Neural crest cell (in vitro differentiated cells): ENCODE measurements around the gene KCNC3. TPM values are rescaled to one million over a fixed set of nuclear protein-coding genes. Genes with fewer than 3 reads are reported as not detected.

Experiments
- DNase-seq: peaks from one replicate; pipeline ENCODE4 v3.0.0; 2021; ENCODE audit warnings: low read depth, mixed read lengths, low spot score
- H3K27ac Mint-ChIP-seq: one replicate; pipeline ENCODE4 v1.8.0; 2021; ENCODE audit warnings: mild to moderate bottlenecking, mixed read lengths; ENCODE audit not compliant: unreplicated experiment
- H3K27me3 Mint-ChIP-seq: 2 replicates; pipeline ENCODE4 v1.8.0; 2021; ENCODE audit warnings: low read depth, mild to moderate bottlenecking, mixed read lengths
- H3K36me3 Mint-ChIP-seq: 2 replicates; pipeline ENCODE4 v1.8.0; 2021; ENCODE audit warnings: low read depth, mild to moderate bottlenecking, mixed read lengths
- H3K4me1 Mint-ChIP-seq: 2 replicates; pipeline ENCODE4 v1.8.0; 2021; ENCODE audit warnings: mixed read lengths
- H3K4me3 Mint-ChIP-seq: one replicate; pipeline ENCODE4 v1.8.0; 2021; ENCODE audit warnings: mild to moderate bottlenecking, mixed read lengths
- H3K9me3 Mint-ChIP-seq: 2 replicates; pipeline ENCODE4 v1.8.0; 2021; ENCODE audit warnings: mixed read lengths
- CTCF ChIP-seq: fragments of 200-600 bp; sonication (generic); conservative IDR thresholded peaks from 2 replicates; pipeline ENCODE4 v1.5.0; 2021; ENCODE audit warnings: antibody characterized with exemption, mild to moderate bottlenecking
- total RNA-seq: library from RNA; stranded (reverse); gene quantifications from 2 replicates; pipeline ENCODE4 v1.2.1, GENCODE V29; 2021

KCNC3 gene
- total RNA-seq, 1 donor from 2014 or later, result 4.2 TPM

GRCh38 chr19:50287331-50287730, 41.8 kb downstream of the KCNC3 start:
- H3K4me3 Mint-ChIP-seq, result no peak overlapping the region
- H3K27me3 Mint-ChIP-seq, result no peaks in the 10 kb centered on the region
- H3K36me3 Mint-ChIP-seq, result peaks cover 21% of the 10 kb centered on the region
- H3K27ac Mint-ChIP-seq, result no peak overlapping the region
- H3K9me3 Mint-ChIP-seq, result peaks cover 6% of the 10 kb centered on the region
- peaks cover 4% of the 10 kb centered on the region for H3K4me1 Mint-ChIP-seq
- no peak for TF ChIP-seq CTCF
- no peak for DNase-seq

GRCh38 chr19:50286443-50286842, 42.7 kb downstream of the KCNC3 start:
- Mint-ChIP-seq H3K27me3 (no peaks in the 10 kb centered on the region), H3K9me3 (peaks cover 6% of the 10 kb centered on the region), H3K4me3 (no peak overlapping the region), H3K4me1 (peaks cover 4% of the 10 kb centered on the region), H3K27ac (no peak overlapping the region), H3K36me3 (peaks cover 21% of the 10 kb centered on the region)
- no peak for TF ChIP-seq CTCF
- DNase-seq, result no peak

GRCh38 chr19:50285833-50286232, 43.3 kb downstream of the KCNC3 start:
- peaks cover 6% of the 10 kb centered on the region for H3K9me3 Mint-ChIP-seq
- TF ChIP-seq CTCF, result no peak
- no peaks in the 10 kb centered on the region for H3K27me3 Mint-ChIP-seq
- peaks cover 21% of the 10 kb centered on the region for H3K36me3 Mint-ChIP-seq
- H3K4me1 Mint-ChIP-seq, result peaks cover 4% of the 10 kb centered on the region
- H3K27ac Mint-ChIP-seq, result no peak overlapping the region
- DNase-seq, result no peak
- H3K4me3 Mint-ChIP-seq, result no peak overlapping the region

GRCh38 chr19:50281491-50281890, 47.7 kb downstream of the KCNC3 start:
- Mint-ChIP-seq H3K36me3 (peaks cover 10% of the 10 kb centered on the region), H3K4me1 (no peaks in the 10 kb centered on the region), H3K9me3 (peaks cover 6% of the 10 kb centered on the region), H3K27me3 (no peaks in the 10 kb centered on the region), H3K4me3 (no peak overlapping the region), H3K27ac (no peak overlapping the region)
- TF ChIP-seq CTCF, result no peak
- DNase-seq, result no peak

GRCh38 chr19:50280983-50281382, 48.2 kb downstream of the KCNC3 start:
- TF ChIP-seq CTCF, result no peak
- Mint-ChIP-seq H3K9me3 (peaks cover 6% of the 10 kb centered on the region), H3K4me3 (no peak overlapping the region), H3K27ac (no peak overlapping the region), H3K36me3 (peaks cover 7% of the 10 kb centered on the region), H3K27me3 (no peaks in the 10 kb centered on the region), H3K4me1 (no peaks in the 10 kb centered on the region)
- DNase-seq, result no peak

- no peak for TF ChIP-seq CTCF
- H3K36me3 Mint-ChIP-seq, result peaks cover under 1% of the 10 kb centered on the region
- no peak overlapping the region for H3K27ac Mint-ChIP-seq
- H3K9me3 Mint-ChIP-seq, result peaks cover under 1% of the 10 kb centered on the region
- no peaks in the 10 kb centered on the region for H3K4me1 Mint-ChIP-seq
- H3K4me3 Mint-ChIP-seq, result no peak overlapping the region
- H3K27me3 Mint-ChIP-seq, result no peaks in the 10 kb centered on the region
- no peak for DNase-seq
These were observed 49.1 kb downstream of the KCNC3 start for GRCh38 chr19:50280074-50280473.
